ENCODE results near the gene PDZD11.
A peak's percentile ranks its signal among the peaks of the same experiment; 100 is the strongest.
"Not testable (repeated sequence)": the region's sequence is repeated elsewhere in the genome, so short reads cannot be mapped to it uniquely, and the experiment has no call there.

PDZD11 gene

GRCh38 chrX:70289793-70290770 is at the start of gene PDZD11, which contains the start of gene KIF4A:
Gene PDZD11 (minus strand): TSS chrX:70289927. CDS start chrX:70289341, 586 bp downstream.
Gene KIF4A (plus strand): TSS chrX:70290104. CDS start chrX:70290459, 355 bp downstream.
- TF ChIP-seq CTCF (conservative IDR thresholded peaks at IDR 0.05; ENCODE audit: low read depth), result no peak
- peak; percentile 93 for DNase-seq (ENCODE audit: low spot score)
- peak within 1 kb of the TSS; percentile 74 for H3K27ac ChIP-seq
- ChIA-PET CTCF (no interaction called here), POLR2A (ENCODE audit: low non-redundant PET) (no interaction called here)

GRCh38 chrX:70338290-70338689 is 48.6 kb upstream of the PDZD11 start:
- POLR2A ChIA-PET (ENCODE audit: low non-redundant PET), result no interaction called here
- no peak for TF ChIP-seq CTCF (conservative IDR thresholded peaks at IDR 0.05; ENCODE audit: low read depth)
- CTCF ChIA-PET, result no interaction called here
- H3K27ac ChIP-seq, result no peak overlapping the region
- no peak for DNase-seq (ENCODE audit: low spot score)

GRCh38 chrX:70336767-70337166 is 47.0 kb upstream of the PDZD11 start:
- POLR2A ChIA-PET (ENCODE audit: low non-redundant PET), result interaction anchor here (0.6 kb wide), 1 partner anchor 292 kb away, joined by 3 read pairs; no protein-coding TSS in a partner anchor
- CTCF ChIA-PET, result no interaction called here
- DNase-seq (ENCODE audit: low spot score), result no peak
- H3K27ac ChIP-seq, result no peak overlapping the region
- TF ChIP-seq CTCF (conservative IDR thresholded peaks at IDR 0.05; ENCODE audit: low read depth), result no peak

- TF ChIP-seq CTCF (conservative IDR thresholded peaks at IDR 0.05; ENCODE audit: low read depth), result no peak
- DNase-seq (ENCODE audit: low spot score), result no peak
- CTCF ChIA-PET, result no interaction called here
- POLR2A ChIA-PET (ENCODE audit: low non-redundant PET), result no interaction called here
- H3K27ac ChIP-seq, result no peak overlapping the region
These were observed 42.9 kb upstream of the PDZD11 start for GRCh38 chrX:70332600-70332999.

- DNase-seq (ENCODE audit: low spot score), result no peak
- no peak for TF ChIP-seq CTCF (conservative IDR thresholded peaks at IDR 0.05; ENCODE audit: low read depth)
- ChIA-PET CTCF (interaction anchor here (0.6 kb wide), 1 partner anchor 121 kb away, joined by 3 read pairs; no protein-coding TSS in a partner anchor), POLR2A (ENCODE audit: low non-redundant PET) (no interaction called here)
- H3K27ac ChIP-seq, result no peak overlapping the region
These were observed 41.4 kb upstream of the PDZD11 start for GRCh38 chrX:70331161-70331560.

GRCh38 chrX:70324326-70324725 is 34.6 kb upstream of the PDZD11 start:
- no peak overlapping the region for H3K27ac ChIP-seq
- no peak for TF ChIP-seq CTCF (conservative IDR thresholded peaks at IDR 0.05; ENCODE audit: low read depth)
- CTCF ChIA-PET, result interaction anchor here (0.5 kb wide), 1 partner anchor 59 kb away, joined by 3 read pairs; no protein-coding TSS in a partner anchor
- no peak for DNase-seq (ENCODE audit: low spot score)
- POLR2A ChIA-PET (ENCODE audit: low non-redundant PET), result interaction anchor here (0.6 kb wide), 1 partner anchor 91 kb away, joined by 6 read pairs; no protein-coding TSS in a partner anchor

- POLR2A ChIA-PET (ENCODE audit: low non-redundant PET), result interaction anchor here (0.6 kb wide), 1 partner anchor 92 kb away, joined by 6 read pairs; no protein-coding TSS in a partner anchor
- CTCF ChIA-PET, result interaction anchor here (0.5 kb wide), 1 partner anchor 59 kb away, joined by 3 read pairs; no protein-coding TSS in a partner anchor
- not testable (repeated sequence) for H3K27ac ChIP-seq; DNase-seq (ENCODE audit: low spot score)
These were observed 33.9 kb upstream of the PDZD11 start for GRCh38 chrX:70323628-70324027.
